HG02938 (cell line): ENCODE data around the gene ST6GALNAC3.
A peak's percentile ranks its signal among the peaks of the same experiment; 100 is the strongest.
"Not testable (repeated sequence)": the region's sequence is repeated elsewhere in the genome, so short reads cannot be mapped to it uniquely, and the experiment has no call there.

Experiments used
- ATAC-seq: cut with Tn5 transposase; IDR thresholded peaks from one replicate; pipeline ENCODE4 v1.9.1; 2021; ENCODE audit warnings: mild to moderate bottlenecking, moderate library complexity; ENCODE audit not compliant: unreplicated experiment

ST6GALNAC3 gene

DNA sequence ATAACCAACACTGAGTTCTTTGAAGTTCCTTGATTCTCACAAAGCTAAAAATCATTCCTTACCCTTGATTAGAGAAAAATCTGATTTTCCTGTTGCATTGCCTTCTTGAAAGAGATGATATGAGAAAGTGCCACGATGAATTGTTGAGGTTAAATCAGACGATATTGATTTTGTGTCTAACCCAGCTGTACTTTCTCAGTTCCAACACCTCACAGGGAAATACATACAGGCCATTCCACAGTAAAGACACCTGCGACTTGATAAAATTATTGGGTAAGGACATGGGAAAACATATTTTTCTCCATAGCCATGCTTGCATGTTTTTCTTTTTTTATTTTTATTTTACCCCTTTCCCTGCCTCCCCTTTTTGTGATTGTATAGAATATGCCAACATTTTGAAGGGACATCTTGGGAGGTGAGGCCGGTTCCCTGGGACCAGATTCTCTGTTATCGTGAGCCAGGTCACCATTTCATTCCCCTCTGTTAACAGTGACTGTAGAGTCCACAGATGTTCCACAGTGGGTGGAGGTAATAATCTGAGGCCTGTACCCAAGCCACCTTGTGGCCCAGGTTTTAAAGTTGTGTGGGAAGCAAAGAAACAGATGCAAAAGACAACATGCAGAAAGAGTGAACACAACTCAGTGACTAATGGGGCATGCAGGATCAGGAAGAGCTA, 537.4 kb downstream of the ST6GALNAC3 start:
- no peak for ATAC-seq

- no peak for ATAC-seq
Observed at GRCh38 chr1:76613886-76614285, 539.3 kb downstream of the ST6GALNAC3 start.

- ATAC-seq: no peak
Observed at GRCh38 chr1:76615253-76616035, 540.9 kb downstream of the ST6GALNAC3 start.

- no peak for ATAC-seq
Observed at GRCh38 chr1:76620371-76620770, 545.8 kb downstream of the ST6GALNAC3 start.

DNA sequence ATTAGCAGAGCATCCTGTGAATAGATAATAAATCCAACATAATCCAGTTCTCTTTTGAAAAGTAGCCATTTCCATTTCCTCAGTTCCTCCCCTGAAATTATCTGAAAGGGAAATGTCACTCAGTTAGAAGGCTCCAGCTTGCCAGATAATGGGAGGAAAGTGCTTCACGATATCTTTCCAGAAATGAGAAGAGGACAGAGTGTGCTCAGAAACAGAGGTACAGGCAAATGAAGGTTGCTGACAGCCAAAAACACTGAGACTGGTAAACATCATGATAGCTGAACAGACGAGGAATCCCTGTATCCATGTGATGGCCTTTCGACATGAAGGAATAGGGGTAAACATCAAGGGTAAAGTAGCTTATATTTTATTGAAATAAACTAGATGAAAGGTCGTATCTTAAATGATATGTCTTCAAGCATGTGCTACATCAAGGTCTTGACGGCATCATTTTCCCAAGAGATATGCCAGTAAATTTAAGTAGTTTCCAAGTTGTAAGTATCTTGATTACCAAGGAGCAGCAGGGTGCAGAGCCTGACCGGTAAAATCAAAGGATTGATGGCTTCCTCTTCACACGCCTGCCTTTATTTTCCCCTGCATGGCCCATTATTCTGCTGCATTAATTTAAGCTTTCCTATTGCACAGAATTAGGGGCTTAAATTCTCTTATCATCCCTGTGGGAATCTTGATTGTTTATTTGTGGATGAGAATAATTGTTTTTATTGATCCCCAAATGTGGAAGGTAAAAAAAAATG, 548.4 kb downstream of the ST6GALNAC3 start:
- ATAC-seq: no peak

- no peak for ATAC-seq
Observed at GRCh38 chr1:76625886-76626678, 551.5 kb downstream of the ST6GALNAC3 start.

GRCh38 chr1:76627498-76627897, 553.0 kb downstream of the ST6GALNAC3 start:
- no peak for ATAC-seq

DNA sequence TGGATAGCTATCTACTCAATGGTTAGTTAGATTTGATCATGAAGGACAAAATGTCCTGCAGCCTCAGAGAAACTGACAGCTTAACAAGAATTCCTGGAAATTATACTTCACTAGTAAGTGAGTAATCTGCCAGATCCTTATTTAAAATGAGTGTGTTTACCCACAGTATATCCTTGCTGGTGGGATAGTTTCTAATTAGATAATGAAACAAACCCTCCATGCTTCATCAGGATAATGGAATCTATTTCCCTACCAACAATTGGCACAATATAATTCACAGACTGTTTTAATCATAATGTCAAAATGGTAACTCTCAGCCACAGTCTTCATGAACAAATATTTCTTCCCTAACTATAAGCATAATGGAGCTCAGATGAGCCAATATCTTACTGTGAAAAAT, 553.4 kb downstream of the ST6GALNAC3 start:
- ATAC-seq: no peak

DNA sequence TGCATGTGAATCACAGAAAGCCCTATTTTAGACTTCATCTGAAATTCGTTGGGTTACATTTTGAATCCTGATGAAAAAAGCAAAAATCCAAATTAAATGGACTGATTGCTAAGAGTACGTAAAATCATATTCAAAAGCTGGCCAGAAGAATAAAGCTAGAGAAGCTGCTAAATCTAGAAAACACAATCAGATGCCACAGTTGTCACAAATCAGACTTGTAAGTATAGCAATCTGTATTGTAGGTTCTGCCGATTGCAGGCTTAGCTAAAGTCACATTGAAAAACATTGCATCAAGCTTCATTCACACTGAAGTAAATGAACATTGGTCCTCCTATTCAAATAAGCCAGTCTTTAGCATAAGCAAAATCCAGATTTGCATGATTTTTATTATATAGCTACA, 557.6 kb downstream of the ST6GALNAC3 start:
- no peak for ATAC-seq

DNA sequence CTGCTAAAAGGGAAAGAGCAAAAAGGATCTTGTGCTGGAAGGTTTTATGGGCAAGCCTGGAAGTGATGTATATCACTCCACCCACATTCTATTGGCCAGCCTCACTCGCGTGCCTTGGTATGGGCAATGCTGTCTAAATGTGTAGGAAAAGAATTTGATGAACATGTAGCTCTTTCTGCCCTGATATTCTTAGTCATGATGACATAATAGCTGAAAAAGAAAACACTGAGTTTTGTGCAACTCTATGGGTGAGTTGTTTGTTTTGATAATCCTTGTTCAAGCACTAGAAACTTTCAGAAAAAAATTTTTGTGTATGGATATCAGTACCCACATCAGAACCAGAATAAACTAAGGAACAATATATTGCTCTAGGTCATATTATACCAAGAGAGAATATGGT, 561.2 kb downstream of the ST6GALNAC3 start:
- ATAC-seq: no peak

GRCh38 chr1:76639181-76639580, 564.6 kb downstream of the ST6GALNAC3 start:
- ATAC-seq: no peak

DNA sequence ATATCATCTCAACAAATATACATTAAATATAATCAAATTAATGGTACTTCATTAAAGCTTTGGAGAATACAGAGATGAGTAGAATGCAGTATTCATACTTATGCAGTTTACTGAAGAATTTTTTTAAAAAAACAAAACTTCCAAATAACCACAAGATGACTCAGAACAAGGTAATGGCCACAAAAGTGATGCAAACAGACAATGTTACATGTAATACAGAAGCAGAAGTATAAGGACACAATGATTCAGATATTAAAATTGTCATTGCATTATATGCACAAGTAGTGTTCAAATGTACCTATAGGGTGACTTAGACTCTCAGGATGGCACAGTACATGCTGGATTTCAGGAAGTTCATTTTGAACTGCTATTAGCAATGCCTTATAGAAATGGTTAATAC, 565.5 kb downstream of the ST6GALNAC3 start:
- no peak for ATAC-seq

DNA sequence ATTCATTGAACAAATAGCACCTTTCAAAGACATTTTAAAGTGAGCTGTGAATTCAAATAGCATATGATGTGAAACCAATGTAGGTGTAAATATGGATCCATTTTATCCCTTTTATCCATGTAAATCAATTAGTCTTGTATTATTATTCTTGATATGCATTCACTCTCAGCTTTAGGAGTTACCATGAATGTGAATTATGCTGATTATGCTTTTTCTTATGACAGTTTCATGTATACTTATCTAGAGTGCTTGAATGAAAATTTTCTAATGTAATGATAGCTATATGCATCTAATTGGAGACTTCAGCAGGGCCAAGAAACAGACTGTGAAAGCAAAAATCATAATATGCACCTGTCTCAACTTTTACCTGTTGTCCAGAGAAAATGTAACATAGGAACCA, 566.2 kb downstream of the ST6GALNAC3 start:
- no peak for ATAC-seq

DNA sequence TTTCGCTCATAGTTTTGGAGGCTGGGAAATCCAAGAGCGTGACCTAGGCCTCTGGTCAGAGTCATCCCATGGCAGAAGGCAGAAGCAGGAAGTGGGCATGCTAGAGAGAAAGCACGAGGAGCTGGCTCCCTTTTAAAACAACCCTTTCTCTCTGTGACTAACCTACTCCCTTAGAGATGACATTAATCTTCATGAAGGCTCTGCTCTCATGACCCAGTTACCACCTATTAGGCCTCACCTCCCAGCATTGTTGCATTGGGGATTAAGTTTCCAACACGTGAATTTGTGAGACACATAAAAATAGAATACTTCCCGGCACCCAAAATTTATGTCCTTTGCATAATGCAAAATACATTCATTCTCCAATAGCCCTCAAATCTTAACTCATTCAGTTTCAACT, 569.6 kb downstream of the ST6GALNAC3 start:
- ATAC-seq: no peak

- ATAC-seq: not testable (repeated sequence)
Observed at GRCh38 chr1:76652860-76653259, 578.3 kb downstream of the ST6GALNAC3 start.

DNA sequence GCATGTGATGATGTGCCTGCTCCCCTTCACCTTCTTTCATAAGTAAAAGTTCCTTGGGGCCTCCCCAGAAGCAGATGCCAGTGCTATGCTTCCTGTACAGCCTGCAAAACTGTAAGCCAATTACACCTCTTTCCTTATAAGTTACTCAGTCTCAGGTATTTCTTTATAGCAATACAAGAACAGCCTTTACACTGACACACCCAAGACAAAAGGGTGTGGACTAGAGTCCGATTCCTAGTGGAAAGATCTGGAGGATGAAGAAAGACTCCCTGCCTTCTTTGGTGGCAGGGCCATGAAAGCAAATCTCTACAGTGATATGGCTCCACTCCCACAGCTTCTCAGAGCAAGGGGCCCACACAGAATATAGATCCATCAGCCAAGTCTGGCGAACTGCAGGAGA, 583.1 kb downstream of the ST6GALNAC3 start:
- no peak for ATAC-seq

DNA sequence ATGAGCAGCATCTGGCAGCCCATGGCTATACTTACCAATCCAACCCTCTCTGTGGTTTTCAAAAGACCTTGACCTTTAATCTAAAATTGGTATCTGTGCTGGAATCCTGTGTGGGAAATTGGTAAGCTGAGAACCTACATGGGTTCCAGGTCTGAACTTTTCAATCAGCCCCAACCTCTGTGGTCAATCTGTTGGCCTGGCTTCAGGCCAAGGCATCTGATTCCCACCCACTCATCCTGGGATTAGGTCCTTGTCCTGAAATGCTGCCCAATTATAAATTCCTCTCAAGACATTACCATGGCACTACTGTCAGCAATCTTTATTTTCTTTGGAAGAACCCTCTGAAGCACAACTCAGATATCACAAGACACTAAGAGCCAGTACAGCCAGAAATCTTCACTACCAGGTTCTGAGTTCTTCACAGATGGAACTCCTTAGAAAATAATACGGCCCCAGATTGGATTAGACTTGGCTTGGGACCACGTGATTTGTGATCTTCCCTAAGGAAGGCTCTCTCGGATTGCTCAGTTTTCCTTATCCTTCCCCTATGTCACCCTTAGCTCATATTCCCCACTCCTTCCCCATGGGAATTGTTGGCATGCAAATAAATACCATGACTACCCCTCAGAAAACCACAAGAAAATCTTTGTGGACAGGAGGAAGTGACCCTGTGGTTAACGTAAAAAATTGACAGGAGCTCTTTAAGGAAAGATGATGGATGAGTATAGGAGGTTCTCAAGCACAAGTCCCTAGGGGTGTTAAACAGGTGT, 584.8 kb downstream of the ST6GALNAC3 start:
- ATAC-seq: no peak

GRCh38 chr1:76661531-76661930, 587.0 kb downstream of the ST6GALNAC3 start:
- ATAC-seq: no peak

- no peak for ATAC-seq
Observed at GRCh38 chr1:76666499-76666898, 592.0 kb downstream of the ST6GALNAC3 start.

- ATAC-seq: peak; percentile 95
Observed at GRCh38 chr1:76668046-76668445, 593.5 kb downstream of the ST6GALNAC3 start.
